ENCODE measurements around the gene HELZ2. TPM values are rescaled to one million over a fixed set of nuclear protein-coding genes. Genes with fewer than 3 reads are reported as not detected.

The HELZ2 gene
- total RNA-seq, 2 experiments from 2014 or later, result 6.5 to 8.3 TPM

DNA sequence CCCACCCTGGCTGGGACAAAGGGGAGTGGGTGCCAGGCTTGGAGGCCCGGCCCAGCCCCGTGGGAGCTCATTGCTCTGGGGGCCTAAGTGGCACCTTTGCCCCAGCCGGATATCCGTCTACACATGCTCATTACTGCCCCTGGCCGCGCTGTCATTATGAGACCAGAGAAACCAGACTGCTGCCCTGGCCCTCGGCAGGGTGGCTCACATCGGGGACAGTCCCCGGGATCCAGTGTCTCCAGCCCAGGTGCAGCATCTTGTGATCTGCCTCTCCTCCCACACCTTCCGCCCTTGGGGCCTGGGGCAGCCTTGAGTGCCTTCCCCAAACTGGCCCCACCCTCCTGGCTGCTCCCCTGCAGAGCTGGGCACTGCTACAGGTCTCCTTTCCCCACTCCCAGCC is 31.3 kb downstream of the HELZ2 start:
- CTCF ChIA-PET (ENCODE audit: unreplicated experiment), result no interaction called here
- POLR2A ChIA-PET, result interaction anchor here (1.6 kb wide), 1 partner anchor 99 kb away, joined by 4 read pairs; no protein-coding TSS in a partner anchor
- no peak overlapping the region for H3K4me3 ChIP-seq (ENCODE audit: low read depth, low read length, poor library complexity, severe bottlenecking)
- no peaks in the 10 kb centered on the region for H4K20me1 ChIP-seq (ENCODE audit: insufficient read depth, low read length)
- no peak for DNase-seq (ENCODE audit: low spot score)
- no peak overlapping the region for H3K27ac ChIP-seq (ENCODE audit: low read depth, low read length, poor library complexity, severe bottlenecking)
- no peaks in the 10 kb centered on the region for H3K9me2 ChIP-seq (ENCODE audit: insufficient read depth, low read length)
- no peak overlapping the region for H2AFZ ChIP-seq (ENCODE audit: low read length)
- H3K4me1 ChIP-seq (ENCODE audit: insufficient read depth, low read length, poor library complexity, severe bottlenecking), result peaks cover 36% of the 10 kb centered on the region
- no peak overlapping the region for H3K4me2 ChIP-seq (ENCODE audit: low read length)
- H3K79me2 ChIP-seq (ENCODE audit: insufficient read depth, low read depth, low read length), result no peaks in the 10 kb centered on the region
- intact Hi-C loops (cut with micrococcal nuclease; ENCODE audit: unreplicated experiment), result no loop called here
- H3K36me3 ChIP-seq (ENCODE audit: insufficient read depth, low read length), result no peaks in the 10 kb centered on the region
- no peaks in the 10 kb centered on the region for H3K9me3 ChIP-seq (ENCODE audit: low read length)
- no peak for TF ChIP-seq EZH2phosphoT487 (IDR thresholded peaks at IDR 0.05; ENCODE audit: borderline replicate concordance, low read depth, low read length)
- TF ChIP-seq, protein P1, sequence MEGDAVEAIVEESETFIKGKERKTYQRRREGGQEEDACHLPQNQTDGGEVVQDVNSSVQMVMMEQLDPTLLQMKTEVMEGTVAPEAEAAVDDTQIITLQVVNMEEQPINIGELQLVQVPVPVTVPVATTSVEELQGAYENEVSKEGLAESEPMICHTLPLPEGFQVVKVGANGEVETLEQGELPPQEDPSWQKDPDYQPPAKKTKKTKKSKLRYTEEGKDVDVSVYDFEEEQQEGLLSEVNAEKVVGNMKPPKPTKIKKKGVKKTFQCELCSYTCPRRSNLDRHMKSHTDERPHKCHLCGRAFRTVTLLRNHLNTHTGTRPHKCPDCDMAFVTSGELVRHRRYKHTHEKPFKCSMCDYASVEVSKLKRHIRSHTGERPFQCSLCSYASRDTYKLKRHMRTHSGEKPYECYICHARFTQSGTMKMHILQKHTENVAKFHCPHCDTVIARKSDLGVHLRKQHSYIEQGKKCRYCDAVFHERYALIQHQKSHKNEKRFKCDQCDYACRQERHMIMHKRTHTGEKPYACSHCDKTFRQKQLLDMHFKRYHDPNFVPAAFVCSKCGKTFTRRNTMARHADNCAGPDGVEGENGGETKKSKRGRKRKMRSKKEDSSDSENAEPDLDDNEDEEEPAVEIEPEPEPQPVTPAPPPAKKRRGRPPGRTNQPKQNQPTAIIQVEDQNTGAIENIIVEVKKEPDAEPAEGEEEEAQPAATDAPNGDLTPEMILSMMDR (conservative IDR thresholded peaks at IDR 0.05; ENCODE audit: low read length), result no peak
- BruUV-seq (replicated peaks), result no TSS peak

GRCh38 chr20:63542031-63542559 is 31.9 kb downstream of the HELZ2 start:
- no peaks in the 10 kb centered on the region for H3K9me2 ChIP-seq (ENCODE audit: insufficient read depth, low read length)
- peaks cover 42% of the 10 kb centered on the region for H3K4me1 ChIP-seq (ENCODE audit: insufficient read depth, low read length, poor library complexity, severe bottlenecking)
- no peak for TF ChIP-seq EZH2phosphoT487 (IDR thresholded peaks at IDR 0.05; ENCODE audit: borderline replicate concordance, low read depth, low read length)
- TF ChIP-seq, protein P1 (conservative IDR thresholded peaks at IDR 0.05; ENCODE audit: low read length), result no peak
- H3K36me3 ChIP-seq (ENCODE audit: insufficient read depth, low read length), result no peaks in the 10 kb centered on the region
- no peak overlapping the region for H2AFZ ChIP-seq (ENCODE audit: low read length)
- no TSS peak for BruUV-seq (replicated peaks)
- H3K27ac ChIP-seq (ENCODE audit: low read depth, low read length, poor library complexity, severe bottlenecking), result no peak overlapping the region
- intact Hi-C loops (cut with micrococcal nuclease; ENCODE audit: unreplicated experiment), result no loop called here
- DNase-seq (ENCODE audit: low spot score), result no peak
- no peaks in the 10 kb centered on the region for H3K9me3 ChIP-seq (ENCODE audit: low read length)
- no peaks in the 10 kb centered on the region for H4K20me1 ChIP-seq (ENCODE audit: insufficient read depth, low read length)
- no peak overlapping the region for H3K4me3 ChIP-seq (ENCODE audit: low read depth, low read length, poor library complexity, severe bottlenecking)
- no peaks in the 10 kb centered on the region for H3K79me2 ChIP-seq (ENCODE audit: insufficient read depth, low read depth, low read length)
- ChIA-PET POLR2A (interaction anchor here (0.6 to 0.9 kb wide), 3 partner anchors 11 to 99 kb away, joined by 3 to 6 read pairs (median 4); no protein-coding TSS in a partner anchor), CTCF (ENCODE audit: unreplicated experiment) (interaction anchor here (0.6 kb wide), 1 partner anchor 27 kb away, joined by 11 read pairs; no protein-coding TSS in a partner anchor)
- no peak overlapping the region for H3K4me2 ChIP-seq (ENCODE audit: low read length)

- BruUV-seq (replicated peaks), result no TSS peak
- CTCF ChIA-PET (ENCODE audit: unreplicated experiment), result no interaction called here
- H4K20me1 ChIP-seq (ENCODE audit: insufficient read depth, low read length), result no peaks in the 10 kb centered on the region
- POLR2A ChIA-PET, result interaction anchor here (0.8 to 0.9 kb wide), 2 partner anchors 11 to 100 kb away, joined by 3 to 6 read pairs; no protein-coding TSS in a partner anchor
- H3K79me2 ChIP-seq (ENCODE audit: insufficient read depth, low read depth, low read length), result no peaks in the 10 kb centered on the region
- intact Hi-C loops (cut with micrococcal nuclease; ENCODE audit: unreplicated experiment), result no loop called here
- TF ChIP-seq, protein P1 (conservative IDR thresholded peaks at IDR 0.05; ENCODE audit: low read length), result no peak
- TF ChIP-seq EZH2phosphoT487 (IDR thresholded peaks at IDR 0.05; ENCODE audit: borderline replicate concordance, low read depth, low read length), result no peak
- no peaks in the 10 kb centered on the region for H3K9me3 ChIP-seq (ENCODE audit: low read length)
- no peak overlapping the region for H3K4me3 ChIP-seq (ENCODE audit: low read depth, low read length, poor library complexity, severe bottlenecking)
- H3K27ac ChIP-seq (ENCODE audit: low read depth, low read length, poor library complexity, severe bottlenecking), result no peak overlapping the region
- H3K36me3 ChIP-seq (ENCODE audit: insufficient read depth, low read length), result no peaks in the 10 kb centered on the region
- H2AFZ ChIP-seq (ENCODE audit: low read length), result no peak overlapping the region
- peaks cover 43% of the 10 kb centered on the region for H3K4me1 ChIP-seq (ENCODE audit: insufficient read depth, low read length, poor library complexity, severe bottlenecking)
- DNase-seq (ENCODE audit: low spot score), result no peak
- H3K9me2 ChIP-seq (ENCODE audit: insufficient read depth, low read length), result no peaks in the 10 kb centered on the region
- H3K4me2 ChIP-seq (ENCODE audit: low read length), result no peak overlapping the region
These were observed 32.7 kb downstream of the HELZ2 start for GRCh38 chr20:63541371-63541770.
